Heart left ventricle (tissue), 16 donors: ENCODE data around the gene FLNA. TPM values are rescaled to one million over a fixed set of nuclear protein-coding genes. Genes with fewer than 3 reads are reported as not detected.

ENCODE experiments used
- ATAC-seq, 4 donors: fragments of 200-7000 bp; cut with Tn5 transposase; one replicate each; pipeline ENCODE4 v1.9.1; 2020 to 2022; ENCODE audit warnings: moderate library complexity in 4 of 4, mild to moderate bottlenecking in 3 of 4, moderate number of reproducible peaks in 1 of 4
- DNase-seq, 5 donors: peaks; one replicate each; pipeline ENCODE4 v3.0.0-alpha.2; 2020
- H3K27ac ChIP-seq, 12 donors: fragments of 200-600 bp; sonication (generic) in 4 of 12; one replicate each; pipeline versions ENCODE4 v1.5.0 to v1.8.0; 2016 to 2022; ENCODE audit warnings: mild to moderate bottlenecking in 2 of 12
- H3K27me3 ChIP-seq, 9 donors: fragments of 200-600 bp; sonication (generic) in 2 of 9; one replicate each; pipeline versions ENCODE4 v1.5.1 to v1.8.0; 2016 to 2022; ENCODE audit warnings: mild to moderate bottlenecking in 3 of 9
- H3K36me3 ChIP-seq, 9 donors: fragments of 200-600 bp; sonication (generic) in 2 of 9; one replicate each; pipeline versions ENCODE4 v1.5.0 to v1.8.0; 2018 to 2022; ENCODE audit warnings: mild to moderate bottlenecking in 2 of 9
- H3K4me1 ChIP-seq, 12 donors: fragments of 200-600 bp; sonication (generic) in 4 of 12; one replicate each; pipeline versions ENCODE4 v1.5.0 to v1.8.0; 2016 to 2022; ENCODE audit warnings: mild to moderate bottlenecking in 3 of 12
- H3K4me3 ChIP-seq, 12 donors: fragments of 200-600 bp; sonication (generic) in 4 of 12; one replicate each; pipeline versions ENCODE4 v1.5.0 to v1.8.0; 2017 to 2022; ENCODE audit warnings: mild to moderate bottlenecking in 9 of 12, moderate library complexity in 4 of 12
- H3K9me3 ChIP-seq, 12 donors: fragments of 200-600 bp; sonication (generic) in 4 of 12; one replicate each; pipeline versions ENCODE4 v1.5.0 to v1.8.0; 2016 to 2022; ENCODE audit warnings: mild to moderate bottlenecking in 1 of 12
- CTCF ChIP-seq, 12 donors: fragments of 200-600 bp; sonication (generic) in 4 of 12; IDR thresholded peaks; one replicate each; pipeline versions ENCODE4 v1.5.0 to v1.8.0; 2018 to 2022; ENCODE audit warnings: antibody characterized with exemption in 12 of 12, mild to moderate bottlenecking in 5 of 12
- POLR2A ChIP-seq, 2 donors: fragments of 450-650 bp; IDR thresholded peaks; one replicate each; pipeline ENCODE4 v1.6.1; 2017; ENCODE audit warnings: antibody characterized with exemption in 2 of 2, mild to moderate bottlenecking in 2 of 2, moderate library complexity in 2 of 2
- WGBS, 4 donors: extraction: QIAGEN DNeasy Blood & Tissue Kit in 2 of 4; methylation state at CpG; one replicate each; pipeline versions ENCODE4 v1.1.5 to v1.1.7; 2013 to 2018; 5-methylcytosine and 5-hydroxymethylcytosine counted together
- intact Hi-C, 10 donors: fragments of 100-400 bp; cut with DNase I; formaldehyde crosslinking; loops; one replicate each; pipeline versions ENCODE4 v1.11.1 to v1.14.2; 2022
- polyA plus RNA-seq, 2 donors: library from polyadenylated mRNA; stranded (reverse); fragments of 200-250 nt; gene quantifications; one replicate each; pipeline ENCODE4 v1.2.3, GENCODE V29; 2013
- total RNA-seq, 9 donors: library from RNA; depleted of rRNA in 2 of 9; stranded (reverse); fragments of >200 nt in 2 of 9; fragmentation: NEBNext Ultra II Directional in 3 of 9; extraction: Animal tissue kit (Norgen Biotek cat#: 25700) in 3 of 9; gene quantifications; one replicate each; pipeline versions ENCODE4 v1.1.0 to v1.2.4, GENCODE V29; 2016 to 2023
- donor health status: ischemic (EF 13 %, LVEDD 7.1; RV severe dilation, severe dysfunction).
- donor health status: healthy with polysubstance abuse.
- donor health status: DM: no; HTN: yes; CAD: no.
- donor health status: DM: no; HTN: no; CAD: no.
- donor health status: ischemic (EF 25% LVEDD 6.9; RV normal size, moderate dysfunction).
- donor health status: ischemic (EF 25% LVEDD 5.7; RV mildly dilated, moderate dysfunction).
- donor health status: healthy.
- donor health status: DM: yes; HTN: yes; CAD: no.
- donor health status: ischemic (EF 35%, LVEDD 5.7; RV mildly dilated, moderate dysfunction).
- donor health status: nonischemic (EF 11% LVEDD 7.7; RV severe dilation, severe dysfunction).
- donor health status: DM: yes; HTN: yes; CAD: no.
- donor health status: PGD.
- donor health status: ischemic (EF 29% LVEDD 5.4; RV normal size, mild dysfunction).
- donor health status: nonischemic (EF 23%, LVEDD 6.1; RV moderate dilation, normal function).

FLNA gene
- total and polyA plus RNA-seq, 11 donors, result 155 to 465 (median 234) TPM

GRCh38 chrX:154352466-154352865, 22.0 kb downstream of the FLNA start:
- Histone ChIP-seq H3K9me3 (no peaks in the 10 kb centered on the region), H3K36me3 (peaks cover 0 to 94% (median 87%) of the 10 kb centered on the region in 9 donors), H3K27ac (peak overlapping the region in 1 of 12 donors; percentile 76), H3K4me1 (peaks cover 0 to 15% (median under 1%) of the 10 kb centered on the region in 12 donors), H3K4me3 (no peak overlapping the region), H3K27me3 (no peaks in the 10 kb centered on the region)
- WGBS, 4 donors, result 70 to 81% (median 74%) methylated on average over 8 to 13 of the region's 13 CpGs
- TF ChIP-seq CTCF (IDR thresholded peaks at IDR 0.05), result no peak
- no peak for TF ChIP-seq POLR2A (IDR thresholded peaks at IDR 0.05)
- no peak for ATAC-seq
- no peak for DNase-seq
- intact Hi-C loops, result no loop called here

DNA sequence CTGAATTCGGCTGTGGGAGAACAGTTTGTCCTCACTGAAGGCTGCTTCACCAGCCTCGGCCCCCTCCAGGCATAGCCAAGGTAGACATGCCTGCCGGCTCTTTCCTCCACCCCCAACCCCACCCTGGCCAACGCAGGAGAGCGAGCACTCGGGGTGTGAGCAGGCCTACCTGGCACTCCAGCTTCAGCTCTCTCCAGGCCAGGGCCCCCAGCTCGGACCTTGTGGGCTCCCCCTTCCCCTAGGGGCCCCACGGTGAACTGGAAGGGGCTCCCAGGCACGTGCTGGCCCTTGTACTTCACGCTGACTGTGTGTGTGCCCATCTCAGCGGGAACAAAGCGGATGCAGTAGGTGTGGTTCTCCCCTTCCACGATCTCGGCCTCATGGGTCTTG, 22.4 kb downstream of the FLNA start:
- Histone ChIP-seq H3K27me3 (no peaks in the 10 kb centered on the region), H3K4me3 (no peak overlapping the region), H3K4me1 (peaks cover 0 to 19% (median 0%) of the 10 kb centered on the region in 12 donors), H3K9me3 (no peaks in the 10 kb centered on the region), H3K36me3 (peaks cover 0 to 90% (median 83%) of the 10 kb centered on the region in 9 donors), H3K27ac (peak overlapping the region in 3 of 12 donors; percentile 9 to 76 (median 68))
- DNase-seq (no peak), ATAC-seq (no peak)
- WGBS, 4 donors, result 66 to 79% (median 67%) methylated on average over 6 to 14 of the region's 14 CpGs
- intact Hi-C loops, result no loop called here
- no peak for TF ChIP-seq POLR2A (IDR thresholded peaks at IDR 0.05)
- TF ChIP-seq CTCF (IDR thresholded peaks at IDR 0.05), result no peak

- Histone ChIP-seq H3K4me1 (peaks cover 0 to 19% (median 0%) of the 10 kb centered on the region in 12 donors), H3K9me3 (no peaks in the 10 kb centered on the region), H3K36me3 (peaks cover 0 to 84% (median 77%) of the 10 kb centered on the region in 9 donors), H3K27me3 (no peaks in the 10 kb centered on the region), H3K4me3 (no peak overlapping the region), H3K27ac (peak overlapping the region in 3 of 12 donors; percentile 9 to 76 (median 68))
- DNase-seq (no peak), ATAC-seq (no peak)
- TF ChIP-seq POLR2A (IDR thresholded peaks at IDR 0.05), result no peak
- no peak for TF ChIP-seq CTCF (IDR thresholded peaks at IDR 0.05)
- 66 to 82% (median 72%) methylated on average over 24 to 30 of the region's 30 CpGs for WGBS, 4 donors
- intact Hi-C loops, result no loop called here
Observed at GRCh38 chrX:154351183-154352011, 23.0 kb downstream of the FLNA start.

DNA sequence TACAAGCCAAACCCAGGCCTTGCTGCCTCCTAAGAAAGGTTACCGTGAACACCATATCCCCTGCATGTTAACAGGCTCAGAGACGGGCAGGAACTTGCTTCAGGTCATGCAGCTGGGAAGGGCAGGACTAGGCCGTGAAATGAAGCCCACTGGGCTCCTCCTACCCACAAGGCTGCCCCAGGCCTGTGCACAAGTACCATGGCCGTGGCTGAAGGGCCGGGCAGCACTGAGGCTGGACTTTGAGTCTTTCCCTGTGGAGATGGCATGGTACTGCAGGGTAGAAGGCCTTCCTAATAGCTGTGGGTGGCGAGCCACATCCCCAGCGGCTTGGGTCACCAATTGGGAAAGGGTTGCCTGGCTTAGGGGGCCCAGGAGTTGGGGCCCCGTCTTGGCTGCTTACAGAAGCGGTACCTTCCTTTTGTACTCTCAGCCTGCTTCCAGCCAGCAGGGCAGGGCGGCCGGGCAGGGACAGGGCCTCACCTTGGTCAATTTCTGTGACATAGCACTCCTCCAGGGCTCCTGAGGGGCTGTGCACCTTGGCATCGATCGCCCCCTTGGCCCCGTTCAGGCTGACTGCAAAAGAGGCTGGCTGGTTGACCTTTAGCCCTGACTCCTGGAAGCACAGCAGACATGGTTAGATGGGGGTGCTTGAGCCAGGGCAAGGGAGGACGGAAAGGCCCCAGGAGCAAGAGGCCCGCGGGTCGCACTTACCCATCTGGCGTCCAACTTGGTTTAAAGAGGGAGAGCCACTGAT, 23.8 kb downstream of the FLNA start:
- Histone ChIP-seq H3K27me3 (no peaks in the 10 kb centered on the region), H3K36me3 (peaks cover 0 to 76% (median 71%) of the 10 kb centered on the region in 9 donors), H3K4me3 (no peak overlapping the region), H3K27ac (peak overlapping the region in 3 of 12 donors; percentile 9 to 76 (median 32)), H3K9me3 (no peaks in the 10 kb centered on the region), H3K4me1 (peaks cover 0 to 19% (median 0%) of the 10 kb centered on the region in 12 donors)
- DNase-seq (no peak), ATAC-seq (no peak)
- TF ChIP-seq POLR2A (IDR thresholded peaks at IDR 0.05) (no peak), CTCF (IDR thresholded peaks at IDR 0.05) (no peak)
- WGBS, 4 donors, result 80 to 87% (median 83%) methylated on average over 13 to 19 of the region's 19 CpGs
- intact Hi-C loops, result no loop called here
